Thyroid gland (tissue), 4 donors: ENCODE results near the gene MEOX1. TPM values are rescaled to one million over a fixed set of nuclear protein-coding genes. Genes with fewer than 3 reads are reported as not detected.

Experiments
- DNase-seq, 2 donors: peaks; one replicate each; pipeline ENCODE4 v3.0.0-alpha.2; 2019
- H3K27ac ChIP-seq, 3 donors: fragments of 200-600 bp; sonication (generic); 1 replicate in 2 of 3; 2 replicates in 1 of 3; pipeline ENCODE4 v1.5.1; 2016 to 2019; ENCODE audit warnings: mild to moderate bottlenecking in 1 of 3, moderate library complexity in 1 of 3
- H3K27me3 ChIP-seq: fragments of 200-600 bp; sonication (generic); one replicate; pipeline ENCODE4 v1.5.1; 2019
- H3K36me3 ChIP-seq, 2 donors: fragments of 200-600 bp; sonication (generic); one replicate each; pipeline ENCODE4 v1.5.1; 2016 to 2019
- H3K4me1 ChIP-seq, 2 donors: fragments of 200-600 bp; sonication (generic); one replicate each; pipeline ENCODE4 v1.5.1; 2017 to 2019
- H3K4me3 ChIP-seq, 3 donors: fragments of 200-600 bp; sonication (generic); replicated peaks in 1 of 3; 1 replicate in 2 of 3; 2 replicates in 1 of 3; pipeline ENCODE4 v1.5.1; 2016; ENCODE audit warnings: mild to moderate bottlenecking in 1 of 3
- H3K9me3 ChIP-seq: fragments of 200-600 bp; sonication (generic); one replicate; pipeline ENCODE4 v1.5.1; 2017
- POLR2A ChIP-seq, 2 donors: fragments of 450-650 bp; IDR thresholded peaks; one replicate each; pipeline ENCODE4 v1.6.1; 2017; ENCODE audit warnings: antibody characterized with exemption in 2 of 2, mild to moderate bottlenecking in 2 of 2, moderate library complexity in 1 of 2
- WGBS, 2 donors: methylation state at CpG; one replicate each; pipeline ENCODE4 v1.1.5; 2017; 5-methylcytosine and 5-hydroxymethylcytosine counted together
- intact Hi-C: fragments of 100-400 bp; cut with DNase I; formaldehyde crosslinking; loops from one replicate; pipeline ENCODE4 v1.15.1; 2023
- total RNA-seq, 4 donors: library from RNA; depleted of rRNA; stranded (reverse); fragments of >200 nt; gene quantifications; one replicate each; pipeline ENCODE4 v1.2.3, GENCODE V29; 2016
- TF ChIP-seq, protein P1 (sequence below), 6 experiments: fragments of 200-600 bp in 3 of 6; fragments of 450-650 bp in 3 of 6; sonication (generic) in 3 of 6; IDR thresholded peaks; one replicate each; pipeline ENCODE4 v1.5.1; 2016 to 2019; ENCODE audit warnings: antibody characterized with exemption in 6 of 6, mild to moderate bottlenecking in 2 of 6, inconsistent platforms in 1 of 6, moderate library complexity in 1 of 6

Gene MEOX1
- 1 to 10 TPM in 3 of 4 donors, not detected in 1; 1.1 to 1.9 (median 1.4) TPM for total RNA-seq

DNA sequence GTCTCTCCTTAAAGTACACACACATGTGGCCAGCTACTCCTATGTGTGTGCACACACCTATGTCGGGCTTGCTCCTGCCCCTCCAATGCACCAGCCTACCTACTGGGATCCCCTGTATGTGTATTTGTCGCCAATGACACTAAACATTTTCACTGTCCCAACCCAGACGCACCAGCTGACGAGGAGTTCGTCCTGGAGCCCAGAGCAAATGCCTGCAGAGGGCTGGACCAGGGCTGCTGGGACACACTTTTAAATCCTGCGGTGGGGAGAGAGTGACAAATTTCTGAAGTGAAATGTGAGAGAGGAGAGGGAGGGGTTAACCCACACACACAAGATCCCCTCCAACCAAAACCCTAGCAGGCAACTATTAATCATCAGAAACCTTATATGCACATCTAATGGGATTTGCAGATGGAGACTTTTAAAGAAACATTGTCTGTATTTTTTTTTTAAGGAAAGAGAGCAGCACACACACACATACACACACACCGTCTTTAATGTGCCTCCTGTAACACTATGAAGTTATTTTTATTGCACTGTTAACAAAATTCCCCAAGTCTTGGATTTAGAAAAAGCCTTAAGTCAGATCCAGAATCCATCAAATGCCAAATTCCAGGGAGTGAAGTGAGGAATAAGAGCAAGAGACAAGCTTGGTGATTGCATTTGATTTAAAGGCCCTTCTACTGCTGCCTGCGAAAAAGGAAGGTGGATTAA is at the start of gene MEOX1:
Gene MEOX1 (minus strand): TSS at position 224 of the 714 bp plus-strand sequence. CDS start 388 bp downstream, outside the sequence.
- no peak for TF ChIP-seq POLR2A (IDR thresholded peaks at IDR 0.05)
- TF ChIP-seq, protein P1, sequence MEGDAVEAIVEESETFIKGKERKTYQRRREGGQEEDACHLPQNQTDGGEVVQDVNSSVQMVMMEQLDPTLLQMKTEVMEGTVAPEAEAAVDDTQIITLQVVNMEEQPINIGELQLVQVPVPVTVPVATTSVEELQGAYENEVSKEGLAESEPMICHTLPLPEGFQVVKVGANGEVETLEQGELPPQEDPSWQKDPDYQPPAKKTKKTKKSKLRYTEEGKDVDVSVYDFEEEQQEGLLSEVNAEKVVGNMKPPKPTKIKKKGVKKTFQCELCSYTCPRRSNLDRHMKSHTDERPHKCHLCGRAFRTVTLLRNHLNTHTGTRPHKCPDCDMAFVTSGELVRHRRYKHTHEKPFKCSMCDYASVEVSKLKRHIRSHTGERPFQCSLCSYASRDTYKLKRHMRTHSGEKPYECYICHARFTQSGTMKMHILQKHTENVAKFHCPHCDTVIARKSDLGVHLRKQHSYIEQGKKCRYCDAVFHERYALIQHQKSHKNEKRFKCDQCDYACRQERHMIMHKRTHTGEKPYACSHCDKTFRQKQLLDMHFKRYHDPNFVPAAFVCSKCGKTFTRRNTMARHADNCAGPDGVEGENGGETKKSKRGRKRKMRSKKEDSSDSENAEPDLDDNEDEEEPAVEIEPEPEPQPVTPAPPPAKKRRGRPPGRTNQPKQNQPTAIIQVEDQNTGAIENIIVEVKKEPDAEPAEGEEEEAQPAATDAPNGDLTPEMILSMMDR (IDR thresholded peaks at IDR 0.05) = no peak
- H3K27me3 ChIP-seq = no peaks in the 10 kb centered on the region
- no peaks in the 10 kb centered on the region for H3K9me3 ChIP-seq
- no peak within 1 kb of the TSS for H3K4me3 ChIP-seq
- H3K36me3 ChIP-seq = no peaks in the 10 kb centered on the region
- intact Hi-C loops = no loop called here
- H3K4me1 ChIP-seq = peaks cover 0 to 5% of the 10 kb centered on the region in 2 donors
- no peak within 1 kb of the TSS for H3K27ac ChIP-seq
- no peak for DNase-seq
- 55 to 61% methylated on average over 8 of the region's 8 CpGs for WGBS, 2 donors

DNA sequence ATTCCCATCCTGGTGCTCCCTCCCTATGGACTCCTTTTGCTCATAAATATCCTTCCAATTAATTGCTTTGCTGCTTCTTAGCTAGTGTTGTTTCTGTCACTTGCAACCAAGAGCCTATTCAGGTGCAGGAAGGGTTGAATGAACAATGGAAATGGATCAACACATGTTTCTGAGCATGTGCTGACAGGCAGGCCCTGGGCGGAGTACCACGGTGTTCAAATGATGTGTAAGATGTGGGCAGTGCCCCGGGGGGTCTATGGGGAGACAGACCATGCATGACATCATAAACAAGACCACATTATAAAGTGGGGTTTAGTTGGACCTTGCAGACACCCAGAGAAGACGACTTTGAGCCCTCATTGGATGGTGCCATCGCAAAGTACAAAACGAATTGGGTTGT is 48.4 kb upstream of the MEOX1 start:
- TF ChIP-seq, protein P1 (IDR thresholded peaks at IDR 0.05) = no peak
- TF ChIP-seq POLR2A (IDR thresholded peaks at IDR 0.05) = no peak
- DNase-seq = no peak
- Histone ChIP-seq H3K27ac (no peak overlapping the region), H3K27me3 (no peaks in the 10 kb centered on the region), H3K36me3 (no peaks in the 10 kb centered on the region), H3K9me3 (no peaks in the 10 kb centered on the region), H3K4me1 (peaks cover 5% of the 10 kb centered on the region in 2 donors), H3K4me3 (no peak overlapping the region)
- WGBS, 2 donors = 93 to 95% methylated on average over 6 of the region's 6 CpGs
- intact Hi-C loops = no loop called here

DNA sequence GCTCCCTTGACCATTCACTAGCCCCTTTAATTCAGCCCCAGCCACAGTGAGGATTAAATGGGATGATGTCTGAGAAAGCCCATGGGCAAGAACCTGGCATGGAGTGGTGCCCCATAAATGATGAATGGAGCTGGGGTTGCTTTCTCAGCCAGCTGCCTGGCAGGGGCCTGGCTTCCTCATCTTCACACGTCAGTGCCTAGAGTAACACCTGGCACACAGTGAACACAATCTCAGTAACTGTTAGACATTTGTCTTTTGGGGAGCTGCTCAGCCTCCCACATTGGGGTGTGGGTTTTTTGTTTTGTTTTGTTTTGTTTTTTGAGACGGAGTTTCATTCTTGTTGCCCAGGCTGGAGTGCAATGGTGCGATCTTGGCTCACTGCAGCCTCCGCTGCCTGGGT is 47.5 kb upstream of the MEOX1 start:
- Histone ChIP-seq H3K27me3 (no peaks in the 10 kb centered on the region), H3K4me3 (no peak overlapping the region), H3K36me3 (no peaks in the 10 kb centered on the region), H3K27ac (no peak overlapping the region), H3K9me3 (no peaks in the 10 kb centered on the region), H3K4me1 (peaks cover 5% of the 10 kb centered on the region in 2 donors)
- TF ChIP-seq, protein P1 (IDR thresholded peaks at IDR 0.05) = no peak
- no peak for TF ChIP-seq POLR2A (IDR thresholded peaks at IDR 0.05)
- 88 to 89% methylated on average over 4 of the region's 4 CpGs for WGBS, 2 donors
- no peak for DNase-seq
- intact Hi-C loops = no loop called here

DNA sequence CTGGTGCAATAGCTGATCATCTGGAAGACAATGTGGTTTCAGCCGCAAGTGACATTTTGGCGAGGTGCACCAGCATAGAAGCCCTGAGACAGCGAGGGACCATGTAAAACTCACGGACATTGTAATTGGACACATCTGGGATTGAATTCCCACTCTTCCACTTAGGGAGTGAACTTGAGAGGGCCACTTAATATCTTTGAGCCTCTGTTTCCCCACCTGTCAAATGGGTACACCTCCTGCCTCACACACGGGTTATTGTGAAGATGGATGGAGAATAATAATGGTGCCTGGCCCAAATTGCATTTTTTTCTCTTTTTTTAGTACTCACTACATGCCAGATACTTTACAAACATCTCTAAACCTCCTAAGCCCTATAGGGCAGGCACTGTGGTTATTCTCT is 45.5 kb upstream of the MEOX1 start:
- WGBS, 2 donors = 89 to 90% methylated on average over 5 of the region's 5 CpGs
- H3K27ac ChIP-seq = no peak overlapping the region
- no peak overlapping the region for H3K4me3 ChIP-seq
- no peaks in the 10 kb centered on the region for H3K9me3 ChIP-seq
- TF ChIP-seq, protein P1 (IDR thresholded peaks at IDR 0.05) = no peak
- no peak for TF ChIP-seq POLR2A (IDR thresholded peaks at IDR 0.05)
- no peaks in the 10 kb centered on the region for H3K4me1 ChIP-seq
- H3K36me3 ChIP-seq = no peaks in the 10 kb centered on the region
- intact Hi-C loops = no loop called here
- H3K27me3 ChIP-seq = no peaks in the 10 kb centered on the region
- DNase-seq = no peak

GRCh38 chr17:43706235-43706634 is 44.5 kb upstream of the MEOX1 start:
- Histone ChIP-seq H3K27ac (no peak overlapping the region), H3K4me1 (no peaks in the 10 kb centered on the region), H3K27me3 (no peaks in the 10 kb centered on the region), H3K36me3 (no peaks in the 10 kb centered on the region), H3K9me3 (no peaks in the 10 kb centered on the region), H3K4me3 (no peak overlapping the region)
- DNase-seq = no peak
- WGBS, 2 donors = 84 to 87% methylated on average over 5 of the region's 5 CpGs
- intact Hi-C loops = no loop called here
- TF ChIP-seq POLR2A (IDR thresholded peaks at IDR 0.05) = no peak
- TF ChIP-seq, protein P1 (IDR thresholded peaks at IDR 0.05) = no peak
